Chondrocyte (in vitro differentiated cells): ENCODE data around the gene EDC3. TPM values are rescaled to one million over a fixed set of nuclear protein-coding genes. Genes with fewer than 3 reads are reported as not detected.

ENCODE experiments used
- DNase-seq: peaks from one replicate; pipeline ENCODE4 v3.0.0; 2021; ENCODE audit warnings: mixed read lengths, low spot score
- H3K27ac Mint-ChIP-seq: one replicate; pipeline ENCODE4 v1.8.0; 2021; ENCODE audit warnings: mild to moderate bottlenecking, moderate library complexity, mixed read lengths; ENCODE audit not compliant: unreplicated experiment
- H3K27me3 Mint-ChIP-seq: 2 replicates; pipeline ENCODE4 v1.8.0; 2021; ENCODE audit warnings: low read depth, mixed read lengths
- H3K36me3 Mint-ChIP-seq: 2 replicates; pipeline ENCODE4 v1.8.0; 2021; ENCODE audit warnings: low read depth, mixed read lengths
- H3K4me1 Mint-ChIP-seq: 2 replicates; pipeline ENCODE4 v1.8.0; 2021; ENCODE audit warnings: low read depth, mild to moderate bottlenecking, mixed read lengths
- H3K4me3 Mint-ChIP-seq: one replicate; pipeline ENCODE4 v1.8.0; 2021; ENCODE audit warnings: mild to moderate bottlenecking, moderate library complexity, mixed read lengths; ENCODE audit not compliant: unreplicated experiment
- H3K9me3 Mint-ChIP-seq: 2 replicates; pipeline ENCODE4 v1.8.0; 2021; ENCODE audit warnings: low read depth, mixed read lengths
- CTCF ChIP-seq: fragments of 200-600 bp; sonication (generic); IDR thresholded peaks from 2 replicates; pipeline ENCODE4 v1.5.0; 2021; ENCODE audit warnings: antibody characterized with exemption, mild to moderate bottlenecking, moderate library complexity
- total RNA-seq: library from RNA; stranded (reverse); gene quantifications from 3 replicates; pipeline ENCODE4 v1.2.1, GENCODE V29; 2021

Gene EDC3
- total RNA-seq, 1 donor from 2014 or later, result 32.8 TPM

GRCh38 chr15:74614744-74615507 is 80.9 kb downstream of the EDC3 start:
- Mint-ChIP-seq H3K27ac (peak overlapping the region; percentile 90), H3K4me3 (peak overlapping the region; percentile 92), H3K9me3 (no peaks in the 10 kb centered on the region), H3K36me3 (peaks cover 3% of the 10 kb centered on the region), H3K4me1 (peaks cover 24% of the 10 kb centered on the region), H3K27me3 (no peaks in the 10 kb centered on the region)
- no peak for DNase-seq
- no peak for TF ChIP-seq CTCF

GRCh38 chr15:74613953-74614743 is 81.7 kb downstream of the EDC3 start:
- no peaks in the 10 kb centered on the region for H3K9me3 Mint-ChIP-seq
- H3K4me1 Mint-ChIP-seq, result peaks cover 24% of the 10 kb centered on the region
- H3K27ac Mint-ChIP-seq, result no peak overlapping the region
- H3K36me3 Mint-ChIP-seq, result no peaks in the 10 kb centered on the region
- peak overlapping the region; percentile 55 for H3K4me3 Mint-ChIP-seq
- no peak for DNase-seq
- no peak for TF ChIP-seq CTCF
- peaks cover 3% of the 10 kb centered on the region for H3K27me3 Mint-ChIP-seq

DNA sequence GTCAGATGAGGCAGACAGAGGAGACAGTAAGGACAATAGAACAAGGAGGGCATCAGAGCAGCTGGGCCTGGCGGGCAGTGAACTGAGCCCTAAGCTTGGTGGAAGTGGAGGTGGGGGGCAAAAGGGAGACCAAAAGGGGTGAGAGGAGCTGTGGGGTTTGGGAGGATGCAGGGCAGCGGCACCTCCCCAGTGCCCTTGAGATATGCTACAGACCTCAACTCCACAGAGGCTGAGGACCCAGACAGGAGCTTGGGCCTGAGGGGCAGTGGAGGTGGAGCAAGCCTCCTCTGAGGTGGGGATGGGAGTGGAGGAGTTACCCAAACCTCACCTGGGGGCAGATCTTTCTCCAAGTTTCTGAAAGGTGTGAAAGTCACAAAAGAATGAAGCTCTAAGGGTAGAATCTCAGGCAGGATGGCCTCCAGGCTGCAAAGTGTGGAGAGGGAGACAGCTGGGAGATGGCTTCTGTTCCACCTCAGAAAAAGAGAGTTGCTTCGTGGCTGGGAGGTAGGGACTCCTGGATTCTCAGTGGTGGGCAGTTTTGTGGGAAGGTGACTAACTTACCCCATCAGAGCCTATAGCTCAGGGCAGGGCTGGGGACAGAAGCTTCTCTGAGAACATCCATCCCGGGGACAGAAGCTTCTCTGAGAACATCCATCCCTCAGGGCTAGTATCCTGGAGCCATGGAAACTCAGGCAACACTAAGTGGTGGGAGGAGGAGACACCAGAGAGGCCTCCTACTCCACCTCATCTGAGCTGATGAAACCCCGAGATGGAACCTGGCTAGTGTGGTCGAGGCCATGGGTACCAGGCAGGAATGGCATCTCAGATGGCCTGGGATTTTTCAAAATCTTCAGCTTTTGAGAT is 82.5 kb downstream of the EDC3 start:
- TF ChIP-seq CTCF, result no peak
- peaks cover 8% of the 10 kb centered on the region for H3K27me3 Mint-ChIP-seq
- no peak overlapping the region for H3K4me3 Mint-ChIP-seq
- peaks cover 21% of the 10 kb centered on the region for H3K4me1 Mint-ChIP-seq
- H3K27ac Mint-ChIP-seq, result no peak overlapping the region
- H3K36me3 Mint-ChIP-seq, result no peaks in the 10 kb centered on the region
- no peak for DNase-seq
- no peaks in the 10 kb centered on the region for H3K9me3 Mint-ChIP-seq

DNA sequence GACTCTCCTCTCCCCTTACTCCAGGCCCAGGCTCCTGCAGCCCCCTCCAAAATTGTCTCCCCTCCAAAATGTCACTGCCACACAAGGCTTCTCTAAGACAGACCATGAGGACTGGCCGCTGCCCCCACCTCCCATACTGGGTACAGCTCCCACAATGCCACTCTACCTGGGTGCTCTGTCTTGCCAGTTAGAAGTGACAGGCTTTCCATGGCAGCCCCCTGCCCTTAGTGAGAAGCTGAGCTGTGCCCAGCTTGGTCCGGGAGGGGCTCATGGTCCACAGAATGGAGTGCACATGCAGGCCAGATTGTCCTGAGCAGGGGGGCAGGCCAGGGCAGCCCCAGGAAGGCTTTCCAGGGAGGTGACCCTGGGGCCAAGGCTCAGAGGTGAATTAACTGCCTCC is 83.1 kb downstream of the EDC3 start:
- no peak for TF ChIP-seq CTCF
- H3K36me3 Mint-ChIP-seq, result no peaks in the 10 kb centered on the region
- no peaks in the 10 kb centered on the region for H3K9me3 Mint-ChIP-seq
- no peak overlapping the region for H3K4me3 Mint-ChIP-seq
- peaks cover 14% of the 10 kb centered on the region for H3K4me1 Mint-ChIP-seq
- DNase-seq, result no peak
- H3K27ac Mint-ChIP-seq, result no peak overlapping the region
- peaks cover 14% of the 10 kb centered on the region for H3K27me3 Mint-ChIP-seq

- H3K4me1 Mint-ChIP-seq, result peaks cover 6% of the 10 kb centered on the region
- no peak overlapping the region for H3K27ac Mint-ChIP-seq
- DNase-seq, result no peak
- H3K27me3 Mint-ChIP-seq, result peaks cover 14% of the 10 kb centered on the region
- no peak for TF ChIP-seq CTCF
- no peaks in the 10 kb centered on the region for H3K36me3 Mint-ChIP-seq
- no peak overlapping the region for H3K4me3 Mint-ChIP-seq
- H3K9me3 Mint-ChIP-seq, result no peaks in the 10 kb centered on the region
Measured at GRCh38 chr15:74611834-74612233, 84.0 kb downstream of the EDC3 start.
